LNCaP clone FGC (cell line): ENCODE measurements around the gene FMO5.
A peak's percentile ranks its signal among the peaks of the same experiment; 100 is the strongest.

ENCODE experiments used
- DNase-seq: peaks from one replicate; pipeline ENCODE4 v3.0.0-alpha.2; 2011; ENCODE audit warnings: low read depth
- H3K4me3 ChIP-seq: 2 replicates; pipeline ENCODE4 v1.5.1; 2011; ENCODE audit warnings: mild to moderate bottlenecking, low read depth, low read length, control low read depth
- TF ChIP-seq, protein P1 (sequence below): IDR thresholded peaks from 2 replicates; pipeline ENCODE4 v1.5.1; 2012; ENCODE audit warnings: mild to moderate bottlenecking; ENCODE audit not compliant: control insufficient read depth, insufficient read depth; ENCODE audit errors: extremely low read depth

FMO5 gene

DNA sequence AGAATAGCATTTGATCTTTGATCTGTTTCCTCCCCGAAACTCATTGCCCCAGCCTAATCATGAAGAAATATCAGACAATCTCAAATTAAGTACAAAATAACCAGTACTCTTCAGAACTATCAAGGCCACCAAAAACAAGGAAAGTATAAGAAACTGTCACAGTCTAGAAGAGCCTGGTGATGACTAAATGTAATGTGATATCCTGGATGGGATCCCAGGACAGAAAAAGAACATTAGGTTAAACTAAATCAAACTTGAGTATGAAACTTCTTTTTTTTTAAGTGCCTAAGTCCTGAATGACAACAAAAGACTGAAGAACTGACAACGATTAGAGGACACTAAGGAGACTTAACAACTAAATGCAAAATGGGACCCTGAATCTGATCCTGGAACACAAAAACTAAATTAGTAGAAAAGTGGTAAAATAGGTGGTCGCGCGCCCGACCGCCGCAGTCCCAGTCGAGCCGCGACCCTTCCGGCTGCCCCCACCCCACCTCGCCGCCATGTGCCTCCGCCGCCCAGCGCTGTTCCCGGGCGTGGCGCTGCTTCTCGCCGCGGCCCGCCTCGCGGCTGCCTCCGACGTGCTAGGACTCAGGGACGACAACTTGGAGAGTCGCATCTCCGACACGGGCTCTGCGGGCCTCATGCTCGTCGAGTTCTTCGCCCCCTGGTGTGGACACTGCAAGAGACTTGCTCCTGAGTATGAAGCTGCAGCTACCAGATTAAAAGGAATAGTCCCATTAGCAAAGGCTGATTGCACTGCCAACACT lies 47.3 kb downstream of the FMO5 start:
- no peak overlapping the region for H3K4me3 ChIP-seq
- TF ChIP-seq, protein P1, sequence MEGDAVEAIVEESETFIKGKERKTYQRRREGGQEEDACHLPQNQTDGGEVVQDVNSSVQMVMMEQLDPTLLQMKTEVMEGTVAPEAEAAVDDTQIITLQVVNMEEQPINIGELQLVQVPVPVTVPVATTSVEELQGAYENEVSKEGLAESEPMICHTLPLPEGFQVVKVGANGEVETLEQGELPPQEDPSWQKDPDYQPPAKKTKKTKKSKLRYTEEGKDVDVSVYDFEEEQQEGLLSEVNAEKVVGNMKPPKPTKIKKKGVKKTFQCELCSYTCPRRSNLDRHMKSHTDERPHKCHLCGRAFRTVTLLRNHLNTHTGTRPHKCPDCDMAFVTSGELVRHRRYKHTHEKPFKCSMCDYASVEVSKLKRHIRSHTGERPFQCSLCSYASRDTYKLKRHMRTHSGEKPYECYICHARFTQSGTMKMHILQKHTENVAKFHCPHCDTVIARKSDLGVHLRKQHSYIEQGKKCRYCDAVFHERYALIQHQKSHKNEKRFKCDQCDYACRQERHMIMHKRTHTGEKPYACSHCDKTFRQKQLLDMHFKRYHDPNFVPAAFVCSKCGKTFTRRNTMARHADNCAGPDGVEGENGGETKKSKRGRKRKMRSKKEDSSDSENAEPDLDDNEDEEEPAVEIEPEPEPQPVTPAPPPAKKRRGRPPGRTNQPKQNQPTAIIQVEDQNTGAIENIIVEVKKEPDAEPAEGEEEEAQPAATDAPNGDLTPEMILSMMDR: no peak
- DNase-seq: no peak

DNA sequence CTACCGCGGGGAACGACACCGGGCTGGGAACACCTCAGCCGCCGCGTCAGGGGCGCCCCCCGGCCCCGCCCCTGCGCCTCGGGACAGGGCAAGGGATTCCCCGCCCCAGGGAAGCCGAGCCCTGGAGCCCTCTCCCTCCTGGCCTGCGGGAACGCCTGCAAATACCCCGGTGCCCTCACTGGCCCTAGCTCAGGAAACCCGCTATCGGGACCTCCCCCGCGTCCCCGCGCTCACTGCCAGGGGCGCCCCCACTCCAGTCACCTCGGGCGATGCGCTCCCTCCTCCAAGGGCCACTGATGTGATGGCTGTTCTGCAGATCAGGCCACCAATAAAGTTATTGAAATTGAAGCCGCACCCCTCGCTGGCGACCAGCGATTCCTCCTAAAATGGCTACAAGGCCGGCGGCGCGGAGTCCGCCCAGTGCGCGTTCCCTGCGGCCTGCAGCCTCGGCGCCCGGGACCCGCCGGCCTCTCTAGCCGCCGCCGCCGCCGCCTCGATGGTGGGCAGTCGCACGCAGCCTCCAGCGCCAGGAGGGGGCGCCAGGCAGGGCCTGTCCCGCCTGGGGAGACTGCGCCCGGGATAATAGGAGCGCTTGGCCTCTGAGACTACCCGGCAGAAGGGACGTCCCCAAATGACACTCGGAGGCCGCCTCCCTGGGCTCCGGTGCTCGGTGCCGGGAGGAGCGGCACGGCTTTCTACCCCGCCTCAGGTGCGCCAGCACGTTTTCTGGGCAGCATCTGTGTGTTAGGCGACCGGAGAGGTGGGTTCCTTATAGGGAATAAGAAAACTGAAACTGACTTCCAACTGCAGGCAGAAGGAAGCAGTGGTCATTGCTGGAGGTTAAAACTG lies 52.7 kb downstream of the FMO5 start, which contains the start of gene PRKAB2:
PRKAB2 (minus strand) TSS at position 303 of the 849 bp plus-strand sequence. CDS start 326 bp downstream, outside the sequence.
- H3K4me3 ChIP-seq: peak within 1 kb of the TSS; percentile 97
- TF ChIP-seq, protein P1: peak; percentile 99
- DNase-seq: peak; percentile 90

DNA sequence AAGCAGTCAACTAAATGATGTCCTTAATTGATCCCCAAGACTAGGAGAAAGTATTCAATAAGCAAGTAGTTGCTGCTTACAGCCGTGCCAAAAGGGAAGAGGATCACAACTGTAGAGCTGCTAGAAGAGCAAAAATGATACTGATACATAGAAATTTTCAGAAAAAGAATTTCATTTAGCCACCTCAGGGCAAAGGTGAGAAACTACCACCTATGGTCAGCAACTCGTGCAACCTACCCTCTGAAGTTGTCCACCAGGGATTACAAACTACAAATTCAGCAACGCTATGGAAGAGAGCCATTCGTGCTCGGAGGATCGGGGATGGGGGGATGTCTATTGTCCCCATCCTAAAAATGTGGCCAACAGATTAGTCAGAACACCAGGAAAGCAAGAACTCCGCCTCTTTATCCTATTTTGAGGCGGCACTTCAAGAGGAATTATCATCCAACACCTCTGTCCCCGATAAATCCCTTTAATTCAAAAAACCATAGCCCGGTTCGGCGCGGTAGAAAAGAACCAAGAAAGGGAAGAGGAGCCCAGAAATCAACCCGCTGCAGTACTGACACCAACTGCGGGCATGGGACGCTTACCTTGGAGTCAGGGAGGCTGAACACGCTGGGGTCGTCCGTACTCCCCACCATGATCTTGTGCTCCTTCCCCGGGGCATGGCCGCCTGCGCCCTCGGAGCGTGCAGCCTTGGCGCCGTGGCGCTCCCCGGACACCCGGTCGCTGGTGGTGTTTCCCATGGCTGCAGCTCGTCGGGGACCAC lies 53.6 kb downstream of the FMO5 start:
- H3K4me3 ChIP-seq: peak overlapping the region; percentile 97
- DNase-seq: no peak
- TF ChIP-seq, protein P1: no peak

DNA sequence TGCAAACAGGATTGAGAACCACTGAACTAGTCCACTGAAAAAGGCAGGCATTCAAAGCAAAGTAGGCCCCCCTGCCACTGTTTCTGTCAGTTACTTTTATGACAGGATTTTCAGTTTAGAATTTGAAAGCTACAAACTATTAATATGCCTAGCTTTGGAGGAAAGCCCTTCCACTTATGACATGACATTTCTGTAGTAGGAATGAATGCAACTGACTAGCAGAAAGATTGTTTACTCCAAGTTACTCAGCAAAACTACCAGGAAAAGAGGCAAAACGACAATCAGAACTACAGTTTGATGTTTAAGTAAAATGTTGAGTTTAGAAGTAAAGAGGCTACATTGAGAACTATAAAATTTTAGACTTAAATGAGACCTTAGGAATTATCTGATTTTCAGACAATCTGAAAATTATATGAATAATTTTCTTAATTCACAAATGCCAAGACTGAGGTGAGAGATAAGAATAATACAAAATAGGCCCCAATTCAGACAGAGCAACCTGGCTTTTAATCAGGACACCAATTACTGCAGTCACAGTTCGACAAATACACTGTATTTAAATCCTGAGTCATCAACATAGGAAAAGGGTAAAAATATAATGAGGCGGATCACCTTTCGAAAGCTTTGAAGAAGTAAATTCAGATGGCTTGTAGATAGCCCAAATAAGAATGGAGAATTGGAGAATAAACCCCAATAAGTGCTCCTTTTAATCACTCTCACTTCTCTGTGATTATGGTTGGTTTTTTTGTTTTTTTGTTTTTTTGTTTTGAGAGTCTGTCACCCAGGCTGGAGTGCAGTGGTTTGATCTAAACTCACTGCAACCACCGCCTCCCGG lies 55.1 kb downstream of the FMO5 start:
- DNase-seq: no peak
- TF ChIP-seq, protein P1: no peak
- no peak overlapping the region for H3K4me3 ChIP-seq

DNA sequence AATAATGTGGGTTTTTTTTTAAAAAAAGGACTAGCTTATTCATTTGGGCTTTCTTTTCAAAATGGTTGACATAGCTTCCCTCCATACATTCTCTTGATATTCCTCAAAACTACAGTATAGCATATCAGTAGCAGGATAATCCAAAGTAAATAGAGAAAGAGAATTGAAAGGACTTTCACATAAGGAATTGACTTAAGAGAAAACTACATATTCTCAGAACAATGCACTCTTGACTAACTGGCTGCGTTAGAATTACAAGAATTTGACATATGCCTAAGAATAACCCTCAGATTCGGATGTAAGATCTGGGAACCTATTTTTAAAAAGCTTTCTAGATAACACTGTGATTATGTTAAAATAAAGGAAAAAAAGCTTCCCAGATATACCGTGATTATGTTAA lies 56.0 kb downstream of the FMO5 start:
- DNase-seq: no peak
- no peak overlapping the region for H3K4me3 ChIP-seq
- TF ChIP-seq, protein P1: no peak

DNA sequence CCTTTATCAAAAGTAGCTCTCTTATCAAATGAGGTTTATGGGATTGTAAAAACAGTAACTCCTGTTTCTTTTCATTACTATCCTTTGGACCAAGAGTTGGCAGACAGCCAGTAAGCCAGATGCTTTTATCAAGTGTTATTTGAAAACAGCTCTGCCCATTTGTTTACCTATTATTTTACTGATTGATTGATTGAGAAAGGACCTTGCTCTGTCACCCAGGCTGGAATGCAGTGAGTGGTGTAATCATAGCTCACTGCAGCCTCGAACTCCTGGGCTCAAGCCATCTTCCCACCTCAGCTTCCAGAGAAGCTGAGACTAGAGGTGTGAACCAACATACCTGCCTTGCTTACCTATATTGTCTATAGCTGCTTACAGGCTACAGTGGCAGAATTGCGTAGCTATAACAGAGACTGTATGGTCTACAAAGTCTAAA lies 56.5 kb downstream of the FMO5 start:
- no peak overlapping the region for H3K4me3 ChIP-seq
- DNase-seq: no peak
- TF ChIP-seq, protein P1: no peak
